ENCODE measurements around the gene COX10.

- no peak for TF ChIP-seq EZH2 (IDR thresholded peaks at IDR 0.05; ENCODE audit: low read length)
- TF ChIP-seq, protein P1, sequence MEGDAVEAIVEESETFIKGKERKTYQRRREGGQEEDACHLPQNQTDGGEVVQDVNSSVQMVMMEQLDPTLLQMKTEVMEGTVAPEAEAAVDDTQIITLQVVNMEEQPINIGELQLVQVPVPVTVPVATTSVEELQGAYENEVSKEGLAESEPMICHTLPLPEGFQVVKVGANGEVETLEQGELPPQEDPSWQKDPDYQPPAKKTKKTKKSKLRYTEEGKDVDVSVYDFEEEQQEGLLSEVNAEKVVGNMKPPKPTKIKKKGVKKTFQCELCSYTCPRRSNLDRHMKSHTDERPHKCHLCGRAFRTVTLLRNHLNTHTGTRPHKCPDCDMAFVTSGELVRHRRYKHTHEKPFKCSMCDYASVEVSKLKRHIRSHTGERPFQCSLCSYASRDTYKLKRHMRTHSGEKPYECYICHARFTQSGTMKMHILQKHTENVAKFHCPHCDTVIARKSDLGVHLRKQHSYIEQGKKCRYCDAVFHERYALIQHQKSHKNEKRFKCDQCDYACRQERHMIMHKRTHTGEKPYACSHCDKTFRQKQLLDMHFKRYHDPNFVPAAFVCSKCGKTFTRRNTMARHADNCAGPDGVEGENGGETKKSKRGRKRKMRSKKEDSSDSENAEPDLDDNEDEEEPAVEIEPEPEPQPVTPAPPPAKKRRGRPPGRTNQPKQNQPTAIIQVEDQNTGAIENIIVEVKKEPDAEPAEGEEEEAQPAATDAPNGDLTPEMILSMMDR (optimal IDR thresholded peaks at IDR 0.05 in 1 of 3, IDR thresholded peaks at IDR 0.05 in 1 of 3, conservative IDR thresholded peaks at IDR 0.05 in 1 of 3; ENCODE audit: extremely low read depth in 1 of 3, insufficient read depth in 2 of 3, low read length in 3 of 3): no peak
Measured at GRCh38 chr17:14168582-14168981, 99.3 kb downstream of the COX10 start.

Measured in keratinocyte (primary cell).